Osteocyte (in vitro differentiated cells): ENCODE results near the gene WDR46. TPM values are rescaled to one million over a fixed set of nuclear protein-coding genes. Genes with fewer than 3 reads are reported as not detected.
"Not testable (repeated sequence)": the region's sequence is repeated elsewhere in the genome, so short reads cannot be mapped to it uniquely, and the experiment has no call there.

ENCODE experiments used
- DNase-seq: peaks from one replicate; pipeline ENCODE4 v3.0.0; 2021; ENCODE audit warnings: mixed read lengths; ENCODE audit not compliant: unreplicated experiment; ENCODE audit errors: extremely low spot score
- H3K27ac Mint-ChIP-seq: one replicate; pipeline ENCODE4 v1.8.0; 2021; ENCODE audit warnings: mild to moderate bottlenecking, mixed read lengths; ENCODE audit not compliant: unreplicated experiment
- H3K27me3 Mint-ChIP-seq: one replicate; pipeline ENCODE4 v1.8.0; 2021; ENCODE audit warnings: mixed read lengths; ENCODE audit not compliant: unreplicated experiment
- H3K36me3 Mint-ChIP-seq: one replicate; pipeline ENCODE4 v1.8.0; 2021; ENCODE audit warnings: mixed read lengths; ENCODE audit not compliant: unreplicated experiment
- H3K4me1 Mint-ChIP-seq: one replicate; pipeline ENCODE4 v1.8.0; 2021; ENCODE audit warnings: mixed read lengths; ENCODE audit not compliant: unreplicated experiment
- H3K4me3 Mint-ChIP-seq: one replicate; pipeline ENCODE4 v1.8.0; 2021; ENCODE audit warnings: mild to moderate bottlenecking, moderate library complexity, mixed read lengths; ENCODE audit not compliant: unreplicated experiment
- H3K9me3 Mint-ChIP-seq: one replicate; pipeline ENCODE4 v1.8.0; 2021; ENCODE audit warnings: mixed read lengths; ENCODE audit not compliant: unreplicated experiment
- total RNA-seq: library from RNA; stranded (reverse); gene quantifications from 2 replicates; pipeline ENCODE4 v1.2.1, GENCODE V29; 2021
- TF ChIP-seq, protein P1 (sequence below): fragments of 200-600 bp; sonication (generic); IDR thresholded peaks from 2 replicates; pipeline ENCODE4 v1.5.0; 2021; ENCODE audit warnings: antibody characterized with exemption, mild to moderate bottlenecking, moderate library complexity

Gene WDR46
- total RNA-seq, 1 donor from 2014 or later = 59.1 TPM

DNA sequence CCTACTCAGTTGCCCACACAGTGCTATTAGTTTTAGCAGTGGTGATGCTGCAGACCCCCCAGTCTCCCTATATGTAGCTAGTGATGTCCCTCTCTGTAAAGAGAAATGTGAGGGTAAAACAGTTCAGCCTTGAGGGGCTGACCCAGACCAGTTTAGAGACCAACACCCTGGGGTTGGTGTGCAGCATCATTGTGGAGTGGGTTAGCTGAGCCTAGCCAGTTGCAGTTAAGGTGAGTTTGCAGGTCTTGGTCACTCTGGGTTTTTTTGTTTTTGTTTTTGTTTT is 12.5 kb downstream of the WDR46 start:
- peaks cover 28% of the 10 kb centered on the region for H3K36me3 Mint-ChIP-seq
- no peak for DNase-seq
- H3K27me3 Mint-ChIP-seq = no peaks in the 10 kb centered on the region
- peak overlapping the region; percentile 79 for H3K4me3 Mint-ChIP-seq
- TF ChIP-seq, protein P1, sequence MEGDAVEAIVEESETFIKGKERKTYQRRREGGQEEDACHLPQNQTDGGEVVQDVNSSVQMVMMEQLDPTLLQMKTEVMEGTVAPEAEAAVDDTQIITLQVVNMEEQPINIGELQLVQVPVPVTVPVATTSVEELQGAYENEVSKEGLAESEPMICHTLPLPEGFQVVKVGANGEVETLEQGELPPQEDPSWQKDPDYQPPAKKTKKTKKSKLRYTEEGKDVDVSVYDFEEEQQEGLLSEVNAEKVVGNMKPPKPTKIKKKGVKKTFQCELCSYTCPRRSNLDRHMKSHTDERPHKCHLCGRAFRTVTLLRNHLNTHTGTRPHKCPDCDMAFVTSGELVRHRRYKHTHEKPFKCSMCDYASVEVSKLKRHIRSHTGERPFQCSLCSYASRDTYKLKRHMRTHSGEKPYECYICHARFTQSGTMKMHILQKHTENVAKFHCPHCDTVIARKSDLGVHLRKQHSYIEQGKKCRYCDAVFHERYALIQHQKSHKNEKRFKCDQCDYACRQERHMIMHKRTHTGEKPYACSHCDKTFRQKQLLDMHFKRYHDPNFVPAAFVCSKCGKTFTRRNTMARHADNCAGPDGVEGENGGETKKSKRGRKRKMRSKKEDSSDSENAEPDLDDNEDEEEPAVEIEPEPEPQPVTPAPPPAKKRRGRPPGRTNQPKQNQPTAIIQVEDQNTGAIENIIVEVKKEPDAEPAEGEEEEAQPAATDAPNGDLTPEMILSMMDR = no peak
- H3K4me1 Mint-ChIP-seq = peaks cover 59% of the 10 kb centered on the region
- H3K9me3 Mint-ChIP-seq = no peaks in the 10 kb centered on the region
- peak overlapping the region; percentile 85 for H3K27ac Mint-ChIP-seq

- H3K27ac Mint-ChIP-seq = peak overlapping the region; percentile 85
- peak overlapping the region; percentile 79 for H3K4me3 Mint-ChIP-seq
- H3K4me1 Mint-ChIP-seq = peaks cover 63% of the 10 kb centered on the region
These were observed 13.1 kb downstream of the WDR46 start for GRCh38 chr6:33275795-33276580.

DNA sequence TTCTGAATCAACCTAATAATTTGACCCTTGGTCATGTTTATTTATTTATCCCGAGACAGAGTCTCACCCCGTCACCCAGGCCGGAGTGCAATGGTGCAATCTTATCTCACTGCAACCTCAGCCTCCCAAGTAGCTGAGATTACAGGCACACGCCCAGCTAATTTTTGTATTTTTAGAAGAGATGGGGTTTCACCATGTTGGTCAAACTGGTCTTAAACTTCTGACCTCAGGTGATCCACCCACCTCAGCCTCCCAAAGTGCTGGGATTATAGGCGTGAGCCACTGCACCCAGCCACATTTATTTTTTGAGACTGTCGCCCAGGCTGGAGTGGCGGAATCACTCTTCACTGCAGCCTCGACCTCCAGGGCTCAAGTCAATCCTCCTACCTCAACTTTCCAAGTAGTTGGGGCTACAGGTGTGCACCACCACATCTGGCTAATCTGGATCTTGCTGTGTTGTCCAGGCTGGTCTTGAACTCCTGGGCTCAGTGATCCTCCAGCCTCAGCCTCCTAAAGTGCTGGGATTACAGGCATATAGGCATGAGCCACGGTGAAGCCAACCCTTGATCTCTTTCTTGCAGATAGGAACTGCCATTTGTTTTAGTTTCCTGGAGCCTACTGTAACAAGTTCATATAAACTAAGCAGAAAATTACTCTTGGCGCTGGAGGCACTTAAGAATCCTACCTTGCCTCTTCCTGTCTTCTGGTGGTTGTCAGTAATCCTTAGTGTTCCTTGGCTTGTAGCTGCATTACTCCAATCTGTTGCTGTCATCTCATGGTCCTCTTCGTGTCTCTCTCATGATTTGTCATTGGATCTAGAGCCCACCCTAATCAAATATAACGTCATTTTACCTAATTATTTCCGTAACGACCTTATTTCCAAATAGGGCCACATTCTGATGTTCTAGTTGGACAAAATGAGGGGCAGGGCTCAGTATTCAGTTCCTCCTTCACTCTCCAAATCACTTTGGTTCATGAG is 14.8 kb downstream of the WDR46 start:
- peaks cover 73% of the 10 kb centered on the region for H3K4me1 Mint-ChIP-seq
- H3K27ac Mint-ChIP-seq = peak overlapping the region; percentile 78
- DNase-seq = no peak
- H3K4me3 Mint-ChIP-seq = peak overlapping the region; percentile 100
- TF ChIP-seq, protein P1 = no peak
- H3K36me3 Mint-ChIP-seq = peaks cover 25% of the 10 kb centered on the region
- H3K9me3 Mint-ChIP-seq = no peaks in the 10 kb centered on the region
- no peaks in the 10 kb centered on the region for H3K27me3 Mint-ChIP-seq

More at GRCh38 chr6:33275795-33276580, 13.1 kb downstream of the WDR46 start:
- H3K27me3 Mint-ChIP-seq, H3K9me3 Mint-ChIP-seq, DNase-seq: not testable (repeated sequence)
- H3K36me3 Mint-ChIP-seq = peaks cover 28% of the 10 kb centered on the region

- Mint-ChIP-seq H3K4me3 (peak overlapping the region; percentile 100), H3K9me3 (no peaks in the 10 kb centered on the region), H3K36me3 (peaks cover 25% of the 10 kb centered on the region), H3K27ac (peak overlapping the region; percentile 100), H3K27me3 (no peaks in the 10 kb centered on the region), H3K4me1 (peaks cover 73% of the 10 kb centered on the region)
- TF ChIP-seq, protein P1 = no peak
- no peak for DNase-seq
These were observed 15.7 kb downstream of the WDR46 start for GRCh38 chr6:33273129-33273923.
